ENCODE results near the gene INO80B. TPM values are rescaled to one million over a fixed set of nuclear protein-coding genes. Genes with fewer than 3 reads are reported as not detected.

Gene INO80B
- total and polyA plus RNA-seq, 9 of the 15 experiments (the other 6 are each of a cell fraction or from before 2014, with no cell fraction given) = 0.41 to 22.6 (median 9.0) TPM

- TF ChIP-seq THAP7 (CRISPR knock-in tag; IDR thresholded peaks at IDR 0.05) (no peak), MYC (IDR thresholded peaks at IDR 0.05; ENCODE audit: low read depth, low read length) (no peak), MYC (CRISPR knock-in tag; IDR thresholded peaks at IDR 0.05; ENCODE audit: borderline replicate concordance, low read depth) (peak; percentile 51; the same call in 1 of the 2 replicates), ZNF23 (CRISPR knock-in tag; IDR thresholded peaks at IDR 0.05) (no peak), ZNF75A (CRISPR knock-in tag; IDR thresholded peaks at IDR 0.05) (no peak), JUN (IDR thresholded peaks at IDR 0.05; ENCODE audit: borderline replicate concordance, low read depth, low read length) (no peak), JUN (CRISPR knock-in tag; IDR thresholded peaks at IDR 0.05; ENCODE audit: borderline replicate concordance) (no peak), ZBTB49 (CRISPR knock-in tag; IDR thresholded peaks at IDR 0.05; ENCODE audit: borderline replicate concordance) (no peak), ZNF764 (CRISPR knock-in tag; IDR thresholded peaks at IDR 0.05; ENCODE audit: low read depth) (no peak), NFIX (CRISPR knock-in tag; IDR thresholded peaks at IDR 0.05; ENCODE audit: low read depth) (no peak), GTF2E2 (tag; IDR thresholded peaks at IDR 0.05) (no peak), TFAM (CRISPR knock-in tag; conservative IDR thresholded peaks at IDR 0.05) (no peak), E2F3 (CRISPR knock-in tag; IDR thresholded peaks at IDR 0.05) (no peak), CBX8 (IDR thresholded peaks at IDR 0.05; ENCODE audit: borderline replicate concordance, extremely low read depth, low read depth, low read length, poor library complexity, severe bottlenecking) (no peak), SNAPC5 (CRISPR knock-in tag; IDR thresholded peaks at IDR 0.05) (no peak), ZNF445 (CRISPR knock-in tag; IDR thresholded peaks at IDR 0.05; ENCODE audit: low read depth) (no peak), PPARD (CRISPR knock-in tag; IDR thresholded peaks at IDR 0.05) (no peak), MCM2 (IDR thresholded peaks at IDR 0.05; ENCODE audit: low read depth) (no peak), SP2 (IDR thresholded peaks at IDR 0.05; ENCODE audit: extremely low read depth, low read depth, low read length, poor library complexity, severe bottlenecking) (no peak), CREB1 (IDR thresholded peaks at IDR 0.05) (no peak), CREB1 (CRISPR knock-in tag; IDR thresholded peaks at IDR 0.05) (no peak), NFE2 (IDR thresholded peaks at IDR 0.05; ENCODE audit: low read depth) (no peak), ZKSCAN3 (CRISPR knock-in tag; IDR thresholded peaks at IDR 0.05) (no peak), ZC3H4 (CRISPR knock-in tag; IDR thresholded peaks at IDR 0.05; ENCODE audit: borderline replicate concordance) (no peak), USF1 (CRISPR knock-in tag; IDR thresholded peaks at IDR 0.05) (no peak)
Measured at GRCh38 chr2:74440378-74441169, 14.3 kb upstream of the INO80B start (continued).

All from K562 (cell line).